HEK293 (cell line): ENCODE measurements around the gene CDT1.

Experiments
- KLF8 ChIP-seq: fragments of 450-650 bp; formaldehyde crosslinking; IDR thresholded peaks from 2 replicates; pipeline ENCODE4 v1.5.1; 2016; ENCODE audit warnings: missing biosample characterization, missing genetic modification characterization
- MZF1 ChIP-seq: fragments of 450-650 bp; formaldehyde crosslinking; IDR thresholded peaks from 2 replicates; pipeline ENCODE4 v1.5.1; 2017; ENCODE audit warnings: missing biosample characterization, missing genetic modification characterization, borderline replicate concordance
- ZBTB1 ChIP-seq: fragments of 450-650 bp; formaldehyde crosslinking; IDR thresholded peaks from 2 replicates; pipeline ENCODE4 v1.5.1; 2016; ENCODE audit warnings: missing biosample characterization, missing genetic modification characterization
- ZEB2 ChIP-seq: fragments of 450-650 bp; formaldehyde crosslinking; IDR thresholded peaks from 2 replicates; pipeline ENCODE4 v1.5.1; 2016; ENCODE audit warnings: missing biosample characterization, missing genetic modification characterization
- ZFP37 ChIP-seq: fragments of 450-650 bp; formaldehyde crosslinking; IDR thresholded peaks from 2 replicates; pipeline ENCODE4 v1.5.1; 2016; ENCODE audit warnings: missing biosample characterization, missing genetic modification characterization
- ZIC2 ChIP-seq: fragments of 450-650 bp; formaldehyde crosslinking; IDR thresholded peaks from 2 replicates; pipeline ENCODE4 v1.5.1; 2016; ENCODE audit warnings: missing biosample characterization, missing genetic modification characterization
- ZNF16 ChIP-seq: fragments of 450-650 bp; formaldehyde crosslinking; IDR thresholded peaks from 2 replicates; pipeline ENCODE4 v1.5.1; 2016; ENCODE audit warnings: low read depth, missing biosample characterization, missing genetic modification characterization
- ZNF280D ChIP-seq: fragments of 450-650 bp; formaldehyde crosslinking; IDR thresholded peaks from 2 replicates; pipeline ENCODE4 v1.5.1; 2016; ENCODE audit warnings: missing biosample characterization, missing genetic modification characterization
- ZNF324 ChIP-seq: fragments of 450-650 bp; formaldehyde crosslinking; IDR thresholded peaks from 2 replicates; pipeline ENCODE4 v1.5.1; 2016; ENCODE audit warnings: missing biosample characterization, missing genetic modification characterization
- ZNF423 ChIP-seq: fragments of 450-650 bp; formaldehyde crosslinking; IDR thresholded peaks from 2 replicates; pipeline ENCODE4 v1.5.1; 2016; ENCODE audit warnings: missing biosample characterization, missing genetic modification characterization
- ZNF555 ChIP-seq: fragments of 450-650 bp; formaldehyde crosslinking; conservative IDR thresholded peaks from 2 replicates; pipeline ENCODE4 v1.5.1; 2017; ENCODE audit warnings: missing biosample characterization, mild to moderate bottlenecking, missing genetic modification characterization, inconsistent platforms
- ZNF664 ChIP-seq: fragments of 450-650 bp; formaldehyde crosslinking; IDR thresholded peaks from 2 replicates; pipeline ENCODE4 v1.5.1; 2016; ENCODE audit warnings: missing biosample characterization, missing genetic modification characterization
- ZNF776 ChIP-seq: fragments of 450-650 bp; formaldehyde crosslinking; IDR thresholded peaks from 2 replicates; pipeline ENCODE4 v1.5.0; 2017; ENCODE audit warnings: missing biosample characterization, missing genetic modification characterization, borderline replicate concordance
- ZNF837 ChIP-seq: fragments of 450-650 bp; formaldehyde crosslinking; IDR thresholded peaks from 2 replicates; pipeline ENCODE4 v1.5.1; 2016; ENCODE audit warnings: missing biosample characterization, missing genetic modification characterization
- ZSCAN5A ChIP-seq: fragments of 450-650 bp; formaldehyde crosslinking; IDR thresholded peaks from 2 replicates; pipeline ENCODE4 v1.5.1; 2016; ENCODE audit warnings: missing biosample characterization, missing genetic modification characterization
- TF ChIP-seq, protein P1 (sequence below): fragments of 450-650 bp; formaldehyde crosslinking; IDR thresholded peaks from 2 replicates; pipeline ENCODE4 v1.5.1; 2016; ENCODE audit warnings: missing biosample characterization, missing genetic modification characterization
- TF ChIP-seq, protein P2 (sequence below): fragments of 450-650 bp; formaldehyde crosslinking; IDR thresholded peaks from 2 replicates; pipeline ENCODE4 v1.5.1; 2016; ENCODE audit warnings: missing biosample characterization, missing genetic modification characterization, borderline replicate concordance
- TF ChIP-seq, protein P3 (sequence below): fragments of 450-650 bp; formaldehyde crosslinking; IDR thresholded peaks from 2 replicates; pipeline ENCODE4 v1.5.1; 2016; ENCODE audit warnings: missing biosample characterization, missing genetic modification characterization
- TF ChIP-seq, protein P4 (sequence below): fragments of 450-650 bp; IDR thresholded peaks from 2 replicates; pipeline ENCODE4 v1.5.1; 2018; ENCODE audit warnings: missing biosample characterization, missing genetic modification characterization
- TF ChIP-seq, protein P5 (sequence below): fragments of 450-650 bp; formaldehyde crosslinking; IDR thresholded peaks from 2 replicates; pipeline ENCODE4 v1.5.1; 2016; ENCODE audit warnings: missing biosample characterization, missing genetic modification characterization, low read depth

Gene CDT1

GRCh38 chr16:88772871-88773811, 30.4 kb upstream of the CDT1 start (continued):
- TF ChIP-seq ZNF324 (tag by site-specific recombination), result no peak
- TF ChIP-seq, protein P1, sequence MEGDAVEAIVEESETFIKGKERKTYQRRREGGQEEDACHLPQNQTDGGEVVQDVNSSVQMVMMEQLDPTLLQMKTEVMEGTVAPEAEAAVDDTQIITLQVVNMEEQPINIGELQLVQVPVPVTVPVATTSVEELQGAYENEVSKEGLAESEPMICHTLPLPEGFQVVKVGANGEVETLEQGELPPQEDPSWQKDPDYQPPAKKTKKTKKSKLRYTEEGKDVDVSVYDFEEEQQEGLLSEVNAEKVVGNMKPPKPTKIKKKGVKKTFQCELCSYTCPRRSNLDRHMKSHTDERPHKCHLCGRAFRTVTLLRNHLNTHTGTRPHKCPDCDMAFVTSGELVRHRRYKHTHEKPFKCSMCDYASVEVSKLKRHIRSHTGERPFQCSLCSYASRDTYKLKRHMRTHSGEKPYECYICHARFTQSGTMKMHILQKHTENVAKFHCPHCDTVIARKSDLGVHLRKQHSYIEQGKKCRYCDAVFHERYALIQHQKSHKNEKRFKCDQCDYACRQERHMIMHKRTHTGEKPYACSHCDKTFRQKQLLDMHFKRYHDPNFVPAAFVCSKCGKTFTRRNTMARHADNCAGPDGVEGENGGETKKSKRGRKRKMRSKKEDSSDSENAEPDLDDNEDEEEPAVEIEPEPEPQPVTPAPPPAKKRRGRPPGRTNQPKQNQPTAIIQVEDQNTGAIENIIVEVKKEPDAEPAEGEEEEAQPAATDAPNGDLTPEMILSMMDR (tag by site-specific recombination), result no peak
- TF ChIP-seq ZBTB1 (tag by site-specific recombination), result no peak
- TF ChIP-seq, protein P2, sequence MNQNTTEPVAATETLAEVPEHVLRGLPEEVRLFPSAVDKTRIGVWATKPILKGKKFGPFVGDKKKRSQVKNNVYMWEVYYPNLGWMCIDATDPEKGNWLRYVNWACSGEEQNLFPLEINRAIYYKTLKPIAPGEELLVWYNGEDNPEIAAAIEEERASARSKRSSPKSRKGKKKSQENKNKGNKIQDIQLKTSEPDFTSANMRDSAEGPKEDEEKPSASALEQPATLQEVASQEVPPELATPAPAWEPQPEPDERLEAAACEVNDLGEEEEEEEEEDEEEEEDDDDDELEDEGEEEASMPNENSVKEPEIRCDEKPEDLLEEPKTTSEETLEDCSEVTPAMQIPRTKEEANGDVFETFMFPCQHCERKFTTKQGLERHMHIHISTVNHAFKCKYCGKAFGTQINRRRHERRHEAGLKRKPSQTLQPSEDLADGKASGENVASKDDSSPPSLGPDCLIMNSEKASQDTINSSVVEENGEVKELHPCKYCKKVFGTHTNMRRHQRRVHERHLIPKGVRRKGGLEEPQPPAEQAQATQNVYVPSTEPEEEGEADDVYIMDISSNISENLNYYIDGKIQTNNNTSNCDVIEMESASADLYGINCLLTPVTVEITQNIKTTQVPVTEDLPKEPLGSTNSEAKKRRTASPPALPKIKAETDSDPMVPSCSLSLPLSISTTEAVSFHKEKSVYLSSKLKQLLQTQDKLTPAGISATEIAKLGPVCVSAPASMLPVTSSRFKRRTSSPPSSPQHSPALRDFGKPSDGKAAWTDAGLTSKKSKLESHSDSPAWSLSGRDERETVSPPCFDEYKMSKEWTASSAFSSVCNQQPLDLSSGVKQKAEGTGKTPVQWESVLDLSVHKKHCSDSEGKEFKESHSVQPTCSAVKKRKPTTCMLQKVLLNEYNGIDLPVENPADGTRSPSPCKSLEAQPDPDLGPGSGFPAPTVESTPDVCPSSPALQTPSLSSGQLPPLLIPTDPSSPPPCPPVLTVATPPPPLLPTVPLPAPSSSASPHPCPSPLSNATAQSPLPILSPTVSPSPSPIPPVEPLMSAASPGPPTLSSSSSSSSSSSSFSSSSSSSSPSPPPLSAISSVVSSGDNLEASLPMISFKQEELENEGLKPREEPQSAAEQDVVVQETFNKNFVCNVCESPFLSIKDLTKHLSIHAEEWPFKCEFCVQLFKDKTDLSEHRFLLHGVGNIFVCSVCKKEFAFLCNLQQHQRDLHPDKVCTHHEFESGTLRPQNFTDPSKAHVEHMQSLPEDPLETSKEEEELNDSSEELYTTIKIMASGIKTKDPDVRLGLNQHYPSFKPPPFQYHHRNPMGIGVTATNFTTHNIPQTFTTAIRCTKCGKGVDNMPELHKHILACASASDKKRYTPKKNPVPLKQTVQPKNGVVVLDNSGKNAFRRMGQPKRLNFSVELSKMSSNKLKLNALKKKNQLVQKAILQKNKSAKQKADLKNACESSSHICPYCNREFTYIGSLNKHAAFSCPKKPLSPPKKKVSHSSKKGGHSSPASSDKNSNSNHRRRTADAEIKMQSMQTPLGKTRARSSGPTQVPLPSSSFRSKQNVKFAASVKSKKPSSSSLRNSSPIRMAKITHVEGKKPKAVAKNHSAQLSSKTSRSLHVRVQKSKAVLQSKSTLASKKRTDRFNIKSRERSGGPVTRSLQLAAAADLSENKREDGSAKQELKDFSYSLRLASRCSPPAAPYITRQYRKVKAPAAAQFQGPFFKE (tag by site-specific recombination), result no peak
- TF ChIP-seq ZNF664, result no peak
- TF ChIP-seq ZNF423 (tag by site-specific recombination), result peak; percentile 78
- TF ChIP-seq, protein P3, sequence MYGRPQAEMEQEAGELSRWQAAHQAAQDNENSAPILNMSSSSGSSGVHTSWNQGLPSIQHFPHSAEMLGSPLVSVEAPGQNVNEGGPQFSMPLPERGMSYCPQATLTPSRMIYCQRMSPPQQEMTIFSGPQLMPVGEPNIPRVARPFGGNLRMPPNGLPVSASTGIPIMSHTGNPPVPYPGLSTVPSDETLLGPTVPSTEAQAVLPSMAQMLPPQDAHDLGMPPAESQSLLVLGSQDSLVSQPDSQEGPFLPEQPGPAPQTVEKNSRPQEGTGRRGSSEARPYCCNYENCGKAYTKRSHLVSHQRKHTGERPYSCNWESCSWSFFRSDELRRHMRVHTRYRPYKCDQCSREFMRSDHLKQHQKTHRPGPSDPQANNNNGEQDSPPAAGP (tag by site-specific recombination), result 0 out of 2 replicates have a peak, but pooled peaks have one; percentile 28
- TF ChIP-seq ZSCAN5A (tag by site-specific recombination), result no peak
- TF ChIP-seq, protein P4, sequence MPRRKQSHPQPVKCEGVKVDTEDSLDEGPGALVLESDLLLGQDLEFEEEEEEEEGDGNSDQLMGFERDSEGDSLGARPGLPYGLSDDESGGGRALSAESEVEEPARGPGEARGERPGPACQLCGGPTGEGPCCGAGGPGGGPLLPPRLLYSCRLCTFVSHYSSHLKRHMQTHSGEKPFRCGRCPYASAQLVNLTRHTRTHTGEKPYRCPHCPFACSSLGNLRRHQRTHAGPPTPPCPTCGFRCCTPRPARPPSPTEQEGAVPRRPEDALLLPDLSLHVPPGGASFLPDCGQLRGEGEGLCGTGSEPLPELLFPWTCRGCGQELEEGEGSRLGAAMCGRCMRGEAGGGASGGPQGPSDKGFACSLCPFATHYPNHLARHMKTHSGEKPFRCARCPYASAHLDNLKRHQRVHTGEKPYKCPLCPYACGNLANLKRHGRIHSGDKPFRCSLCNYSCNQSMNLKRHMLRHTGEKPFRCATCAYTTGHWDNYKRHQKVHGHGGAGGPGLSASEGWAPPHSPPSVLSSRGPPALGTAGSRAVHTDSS, result no peak
- peak; percentile 92 for TF ChIP-seq ZIC2 (tag by site-specific recombination)
- no peak for TF ChIP-seq ZEB2 (tag by site-specific recombination)
- TF ChIP-seq ZNF555 (tag by site-specific recombination), result no peak
- no peak for TF ChIP-seq ZFP37 (tag by site-specific recombination)
- TF ChIP-seq KLF8 (tag by site-specific recombination), result no peak
- no peak for TF ChIP-seq ZNF776 (tag by site-specific recombination)
- TF ChIP-seq ZNF280D, result no peak
- TF ChIP-seq MZF1 (tag by site-specific recombination), result no peak
- TF ChIP-seq, protein P5, sequence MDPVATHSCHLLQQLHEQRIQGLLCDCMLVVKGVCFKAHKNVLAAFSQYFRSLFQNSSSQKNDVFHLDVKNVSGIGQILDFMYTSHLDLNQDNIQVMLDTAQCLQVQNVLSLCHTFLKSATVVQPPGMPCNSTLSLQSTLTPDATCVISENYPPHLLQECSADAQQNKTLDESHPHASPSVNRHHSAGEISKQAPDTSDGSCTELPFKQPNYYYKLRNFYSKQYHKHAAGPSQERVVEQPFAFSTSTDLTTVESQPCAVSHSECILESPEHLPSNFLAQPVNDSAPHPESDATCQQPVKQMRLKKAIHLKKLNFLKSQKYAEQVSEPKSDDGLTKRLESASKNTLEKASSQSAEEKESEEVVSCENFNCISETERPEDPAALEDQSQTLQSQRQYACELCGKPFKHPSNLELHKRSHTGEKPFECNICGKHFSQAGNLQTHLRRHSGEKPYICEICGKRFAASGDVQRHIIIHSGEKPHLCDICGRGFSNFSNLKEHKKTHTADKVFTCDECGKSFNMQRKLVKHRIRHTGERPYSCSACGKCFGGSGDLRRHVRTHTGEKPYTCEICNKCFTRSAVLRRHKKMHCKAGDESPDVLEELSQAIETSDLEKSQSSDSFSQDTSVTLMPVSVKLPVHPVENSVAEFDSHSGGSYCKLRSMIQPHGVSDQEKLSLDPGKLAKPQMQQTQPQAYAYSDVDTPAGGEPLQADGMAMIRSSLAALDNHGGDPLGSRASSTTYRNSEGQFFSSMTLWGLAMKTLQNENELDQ, result no peak
- TF ChIP-seq ZNF16 (tag by site-specific recombination), result no peak
- TF ChIP-seq ZNF837 (tag by site-specific recombination), result no peak
